GM19395 (cell line): Measurements from ENCODE around the gene PRAC2.

Experiments used
- ATAC-seq: cut with Tn5 transposase; IDR thresholded peaks from one replicate; pipeline ENCODE4 v1.9.1; 2021; ENCODE audit warnings: mild to moderate bottlenecking, moderate library complexity; ENCODE audit not compliant: unreplicated experiment

Gene PRAC2

DNA sequence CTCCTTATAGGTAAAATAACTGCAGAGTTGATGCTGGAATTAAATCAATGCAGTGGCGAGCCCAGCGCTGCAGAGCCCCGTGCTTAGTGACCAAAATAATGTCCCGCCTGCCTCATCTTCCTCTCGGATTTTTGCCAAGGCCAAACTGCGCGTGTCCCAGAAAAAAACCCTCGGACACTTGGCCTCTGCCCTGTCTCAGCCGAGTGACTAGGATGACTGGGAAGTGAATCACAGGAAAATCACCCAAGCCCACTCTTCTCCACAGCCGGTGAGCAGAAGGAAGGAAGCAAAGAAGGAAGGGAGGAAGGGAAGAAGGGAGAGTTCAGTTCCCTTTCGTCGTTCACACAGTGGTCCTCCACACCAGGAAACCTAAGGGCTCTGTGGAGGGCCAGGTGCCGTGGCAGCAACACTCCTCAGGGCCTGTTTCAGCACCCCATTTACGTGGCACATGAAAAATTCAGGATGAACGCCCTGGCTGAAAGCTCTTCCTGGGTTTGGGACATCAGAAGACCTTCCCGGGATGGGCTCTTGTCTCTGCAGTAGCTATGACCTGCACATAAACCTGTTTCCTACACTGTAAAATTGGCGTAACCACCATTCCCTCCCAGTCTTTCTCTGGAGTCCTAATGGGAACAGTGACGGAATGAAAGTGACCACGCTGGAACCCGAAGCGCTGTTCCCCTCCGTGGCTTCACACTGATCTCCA lies 31.0 kb downstream of the PRAC2 start:
- ATAC-seq = no peak

DNA sequence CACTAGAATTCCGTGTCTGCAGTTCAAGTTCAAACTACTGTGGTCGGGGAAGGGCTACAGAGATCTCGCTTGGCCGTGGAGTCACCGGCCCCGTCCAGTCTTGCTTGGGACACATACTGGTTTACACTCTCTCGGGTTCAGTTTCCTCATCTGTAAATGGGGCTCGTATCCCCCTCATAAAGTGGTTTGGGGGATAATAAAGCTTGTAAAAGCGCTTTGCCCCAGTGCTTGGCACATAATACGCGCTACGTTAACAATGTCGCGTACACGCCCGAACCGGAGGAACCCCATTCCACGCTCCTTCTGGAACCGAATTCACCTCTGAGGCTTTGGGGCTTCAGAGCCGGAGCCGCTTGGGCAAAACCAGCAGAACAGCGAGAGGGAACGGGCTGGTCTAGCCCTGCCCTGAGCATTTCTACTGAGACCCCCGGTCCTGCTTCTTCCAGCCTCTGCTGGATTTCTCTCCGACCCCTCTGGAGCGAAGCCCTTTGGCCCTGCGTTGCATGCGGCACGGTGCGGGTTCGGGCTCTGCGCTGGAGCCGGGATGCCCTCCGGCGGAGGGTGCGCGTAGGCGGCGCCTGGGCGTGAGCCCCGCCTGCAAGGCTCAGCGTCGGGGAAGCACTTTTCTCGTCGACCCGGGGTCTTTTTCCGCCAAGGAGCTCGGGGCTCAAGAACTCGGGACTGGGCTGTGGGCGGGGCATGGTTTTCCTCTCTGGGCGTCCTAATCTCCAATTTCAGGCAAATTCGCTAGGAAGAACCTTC lies 31.7 kb downstream of the PRAC2 start:
- ATAC-seq = no peak

DNA sequence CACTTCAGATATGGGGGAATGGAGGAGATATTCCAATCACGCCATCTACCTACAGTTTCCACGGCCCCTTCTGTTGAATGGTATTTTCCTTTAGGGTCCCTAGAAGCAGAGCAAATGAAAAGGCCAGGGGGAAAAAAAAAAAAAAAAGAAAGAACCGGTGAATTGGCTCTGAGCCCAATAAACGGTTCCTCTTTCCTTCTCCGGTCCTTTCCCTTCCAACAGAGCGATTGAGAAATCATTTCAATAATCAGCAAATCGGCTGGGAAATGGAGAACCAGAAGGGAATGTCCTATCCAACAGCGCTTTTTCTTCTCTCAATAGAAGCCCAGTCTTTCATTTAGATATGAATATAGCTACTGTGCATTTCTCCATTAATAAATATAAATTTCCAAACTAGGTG lies 32.4 kb downstream of the PRAC2 start:
- ATAC-seq = no peak

GRCh38 chr17:48756830-48757251 lies 33.9 kb downstream of the PRAC2 start:
- no peak for ATAC-seq

GRCh38 chr17:48757524-48757961 lies 34.6 kb downstream of the PRAC2 start:
- ATAC-seq = no peak

DNA sequence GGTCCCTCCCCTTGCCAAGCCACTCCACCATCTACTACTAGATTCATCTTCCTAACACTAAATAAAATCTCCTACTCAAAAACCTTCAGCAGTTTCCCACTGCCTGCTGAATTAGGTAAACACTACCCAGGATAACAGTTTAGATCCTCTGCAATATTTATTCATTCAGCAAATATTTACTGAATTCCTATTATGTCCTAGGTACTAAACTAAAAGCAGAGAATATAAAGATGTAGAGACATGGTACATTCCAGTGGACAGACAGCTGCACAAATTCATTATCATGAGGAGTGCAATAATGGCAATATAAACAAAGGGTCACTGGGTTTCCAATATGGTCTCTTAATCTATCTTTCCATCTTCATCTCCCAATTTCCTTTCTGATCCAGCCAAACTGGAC lies 36.3 kb downstream of the PRAC2 start:
- no peak for ATAC-seq

DNA sequence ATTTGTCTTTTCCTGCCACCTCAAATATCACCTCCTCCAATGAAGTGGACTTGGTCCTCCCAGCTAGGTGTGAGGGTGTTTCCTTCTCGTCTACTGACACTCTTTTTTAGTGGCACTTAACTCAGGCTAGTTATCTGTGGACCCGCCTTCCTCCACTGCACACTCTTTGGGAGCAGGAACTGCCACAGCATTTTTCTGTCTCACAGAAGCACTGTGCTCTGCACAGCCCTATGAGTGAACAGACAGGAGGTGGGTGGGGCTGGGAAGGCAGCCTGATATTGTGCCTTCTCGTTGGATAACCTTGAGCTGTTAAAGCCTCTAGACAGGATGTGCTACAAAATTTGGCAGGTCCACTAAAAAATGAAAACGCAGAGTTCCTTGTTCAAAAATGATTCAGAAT lies 37.4 kb downstream of the PRAC2 start:
- ATAC-seq = no peak

DNA sequence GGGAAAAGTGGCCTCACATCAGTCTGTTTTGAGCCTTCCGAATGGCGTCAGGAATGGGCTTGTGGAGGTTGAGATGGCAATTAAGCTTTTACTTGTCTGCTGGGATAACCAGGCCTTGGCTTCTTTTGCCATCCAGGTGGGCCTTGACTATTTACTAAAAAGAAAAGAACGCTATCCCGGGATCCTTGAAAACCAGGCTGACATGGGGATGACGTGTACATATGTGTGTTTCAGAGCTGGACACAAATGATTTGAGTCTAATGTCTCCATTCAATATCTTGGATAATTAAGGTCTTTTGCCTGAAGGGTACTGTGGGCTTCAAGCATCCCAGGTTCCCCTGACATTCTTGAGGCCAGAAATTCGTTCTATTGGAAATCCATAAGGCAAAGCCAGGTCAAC lies 38.1 kb downstream of the PRAC2 start:
- no peak for ATAC-seq

DNA sequence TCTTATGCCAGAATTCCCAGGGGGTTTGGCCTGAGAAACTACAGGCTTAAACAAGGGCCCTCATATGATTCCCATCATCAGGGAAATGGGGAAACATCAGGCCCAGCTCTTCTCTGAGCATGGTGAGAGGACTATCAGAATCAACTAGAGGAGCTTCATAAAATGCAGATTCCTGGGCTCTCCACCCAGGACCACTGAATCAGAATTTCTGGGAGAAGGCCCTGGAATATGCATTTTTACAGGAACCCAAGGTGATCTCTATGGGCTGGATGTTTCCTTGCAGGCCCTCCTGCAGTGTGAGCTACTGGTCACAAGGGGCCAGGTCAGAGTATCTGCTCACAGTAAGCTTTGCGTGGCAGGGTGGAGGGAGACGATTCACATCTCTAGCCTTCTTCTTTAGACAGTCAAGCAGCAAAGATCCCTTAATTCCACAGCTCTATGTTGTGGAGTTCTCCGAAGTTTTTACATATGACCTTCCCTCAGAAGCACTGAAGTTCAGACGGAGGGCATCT lies 44.3 kb downstream of the PRAC2 start:
- ATAC-seq = no peak

- ATAC-seq = no peak
Measured at GRCh38 chr17:48769009-48769675, 46.2 kb downstream of the PRAC2 start.

DNA sequence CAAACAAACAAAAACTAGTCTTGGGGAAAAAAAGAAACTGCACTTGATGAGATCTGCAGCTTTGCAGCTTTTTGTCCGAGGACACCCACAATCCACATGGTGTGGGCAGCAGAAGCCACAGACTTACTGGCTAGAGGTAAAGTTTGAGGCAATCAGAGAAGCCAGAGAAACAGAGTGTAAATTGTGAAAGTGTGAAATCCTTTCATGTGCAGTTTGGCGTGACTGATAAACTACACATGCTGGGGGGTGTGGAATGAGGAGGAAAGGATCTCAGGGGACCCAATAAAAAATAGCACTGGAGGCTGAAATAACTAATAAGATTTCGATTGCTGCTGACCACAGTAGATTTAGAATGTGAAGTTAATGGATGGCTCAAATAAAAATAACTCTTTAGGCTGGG lies 48.0 kb downstream of the PRAC2 start:
- no peak for ATAC-seq

- ATAC-seq = no peak
Measured at GRCh38 chr17:48773245-48773644, 50.3 kb downstream of the PRAC2 start.
